ENCODE measurements around the gene UBAP2L. TPM values are rescaled to one million over a fixed set of nuclear protein-coding genes. Genes with fewer than 3 reads are reported as not detected.

The UBAP2L gene
- total and polyA plus RNA-seq, 4 donors = 58.4 to 155 (median 99.7) TPM

- Histone ChIP-seq H3K36me3 (ENCODE audit: control insufficient read depth, insufficient read depth, low read length) (peaks cover 5% of the 10 kb centered on the region), H3K27ac (ENCODE audit: low read depth, low read length) (no peak overlapping the region), H3K9me3 (ENCODE audit: control insufficient read depth, insufficient read depth, low read length) (no peaks in the 10 kb centered on the region), H3K4me1 (ENCODE audit: control insufficient read depth, insufficient read depth, low read length) (peaks cover 29% of the 10 kb centered on the region), H3K27me3 (ENCODE audit: control insufficient read depth, insufficient read depth, low read length) (no peaks in the 10 kb centered on the region), H3K4me3 (ENCODE audit: low read depth, low read length) (no peak overlapping the region)
- WGBS (ENCODE audit: insufficient coverage) = 88% methylated on average over 1 of the region's 3 CpGs
- no peak for DNase-seq (ENCODE audit: low read depth in 4 of 6, low spot score in 6 of 6)
Measured at GRCh38 chr1:154179946-154180687, 40.6 kb upstream of the UBAP2L start.

GRCh38 chr1:154181944-154182343 lies 38.8 kb upstream of the UBAP2L start:
- no peaks in the 10 kb centered on the region for H3K9me3 ChIP-seq (ENCODE audit: control insufficient read depth, insufficient read depth, low read length)
- H3K27me3 ChIP-seq (ENCODE audit: control insufficient read depth, insufficient read depth, low read length) = no peaks in the 10 kb centered on the region
- peak overlapping the region; percentile 90 for H3K27ac ChIP-seq (ENCODE audit: low read depth, low read length)
- H3K4me1 ChIP-seq (ENCODE audit: control insufficient read depth, insufficient read depth, low read length) = peaks cover 29% of the 10 kb centered on the region
- no peaks in the 10 kb centered on the region for H3K36me3 ChIP-seq (ENCODE audit: control insufficient read depth, insufficient read depth, low read length)
- H3K4me3 ChIP-seq (ENCODE audit: low read depth, low read length) = peak overlapping the region; percentile 90
- DNase-seq (ENCODE audit: low read depth in 4 of 6, low spot score in 6 of 6) = no peak
- WGBS (ENCODE audit: insufficient coverage) = 0% methylated on average over 5 of the region's 6 CpGs

GRCh38 chr1:154182344-154183045 lies 38.3 kb upstream of the UBAP2L start:
- H3K4me1 ChIP-seq (ENCODE audit: control insufficient read depth, insufficient read depth, low read length) = peaks cover 29% of the 10 kb centered on the region

GRCh38 chr1:154183046-154183915 lies 37.5 kb upstream of the UBAP2L start:
- peak; percentile 82 to 98 (median 88) for DNase-seq (ENCODE audit: low read depth in 4 of 6, low spot score in 6 of 6)
- no peaks in the 10 kb centered on the region for H3K9me3 ChIP-seq (ENCODE audit: control insufficient read depth, insufficient read depth, low read length)
- H3K36me3 ChIP-seq (ENCODE audit: control insufficient read depth, insufficient read depth, low read length) = no peaks in the 10 kb centered on the region
- WGBS (ENCODE audit: insufficient coverage) = under 1% methylated on average over 35 of the region's 41 CpGs
- H3K27me3 ChIP-seq (ENCODE audit: control insufficient read depth, insufficient read depth, low read length) = no peaks in the 10 kb centered on the region
- H3K4me1 ChIP-seq (ENCODE audit: control insufficient read depth, insufficient read depth, low read length) = peaks cover 29% of the 10 kb centered on the region
- peak overlapping the region; percentile 90 for H3K27ac ChIP-seq (ENCODE audit: low read depth, low read length)
- H3K4me3 ChIP-seq (ENCODE audit: low read depth, low read length) = peak overlapping the region; percentile 90

More at GRCh38 chr1:154182344-154183045, 38.3 kb upstream of the UBAP2L start:
- Histone ChIP-seq H3K9me3 (ENCODE audit: control insufficient read depth, insufficient read depth, low read length) (no peaks in the 10 kb centered on the region), H3K27ac (ENCODE audit: low read depth, low read length) (peak overlapping the region; percentile 90), H3K27me3 (ENCODE audit: control insufficient read depth, insufficient read depth, low read length) (no peaks in the 10 kb centered on the region), H3K36me3 (ENCODE audit: control insufficient read depth, insufficient read depth, low read length) (no peaks in the 10 kb centered on the region), H3K4me3 (ENCODE audit: low read depth, low read length) (peak overlapping the region; percentile 90)
- WGBS (ENCODE audit: insufficient coverage) = under 1% methylated on average over 24 of the region's 35 CpGs
- DNase-seq (ENCODE audit: low read depth in 4 of 6, low spot score in 6 of 6) = peak in 3 of 6 donors; percentile 13 to 73 (median 42)

- H3K4me1 ChIP-seq (ENCODE audit: control insufficient read depth, insufficient read depth, low read length) = peaks cover 17% of the 10 kb centered on the region
- peak in 1 of 6 donors; percentile 14 for DNase-seq (ENCODE audit: low read depth in 4 of 6, low spot score in 6 of 6)
- no CpG with 5 or more reads among the region's 1 CpG for WGBS (ENCODE audit: insufficient coverage)
Measured at GRCh38 chr1:154186177-154186576, 34.6 kb upstream of the UBAP2L start.

GRCh38 chr1:154186852-154187501 lies 33.8 kb upstream of the UBAP2L start:
- Histone ChIP-seq H3K27ac (ENCODE audit: low read depth, low read length) (no peak overlapping the region), H3K9me3 (ENCODE audit: control insufficient read depth, insufficient read depth, low read length) (no peaks in the 10 kb centered on the region)
- WGBS (ENCODE audit: insufficient coverage) = no CpG with 5 or more reads among the region's 2 CpGs

More at GRCh38 chr1:154186177-154186576, 34.6 kb upstream of the UBAP2L start:
- Histone ChIP-seq H3K27me3 (ENCODE audit: control insufficient read depth, insufficient read depth, low read length) (no peaks in the 10 kb centered on the region), H3K36me3 (ENCODE audit: control insufficient read depth, insufficient read depth, low read length) (no peaks in the 10 kb centered on the region), H3K9me3 (ENCODE audit: control insufficient read depth, insufficient read depth, low read length) (no peaks in the 10 kb centered on the region), H3K4me3 (ENCODE audit: low read depth, low read length) (no peak overlapping the region), H3K27ac (ENCODE audit: low read depth, low read length) (no peak overlapping the region)

GRCh38 chr1:154190550-154190949 lies 30.2 kb upstream of the UBAP2L start:
- Histone ChIP-seq H3K4me3 (ENCODE audit: low read depth, low read length) (no peak overlapping the region), H3K9me3 (ENCODE audit: control insufficient read depth, insufficient read depth, low read length) (no peaks in the 10 kb centered on the region), H3K4me1 (ENCODE audit: control insufficient read depth, insufficient read depth, low read length) (no peaks in the 10 kb centered on the region), H3K27ac (ENCODE audit: low read depth, low read length) (no peak overlapping the region), H3K36me3 (ENCODE audit: control insufficient read depth, insufficient read depth, low read length) (no peaks in the 10 kb centered on the region), H3K27me3 (ENCODE audit: control insufficient read depth, insufficient read depth, low read length) (peaks cover 8% of the 10 kb centered on the region)
- no peak for DNase-seq (ENCODE audit: low read depth in 4 of 6, low spot score in 6 of 6)
- no CpG with 5 or more reads among the region's 1 CpG for WGBS (ENCODE audit: insufficient coverage)

More at GRCh38 chr1:154186852-154187501, 33.8 kb upstream of the UBAP2L start:
- H3K27me3 ChIP-seq (ENCODE audit: control insufficient read depth, insufficient read depth, low read length) = no peaks in the 10 kb centered on the region
- no peaks in the 10 kb centered on the region for H3K36me3 ChIP-seq (ENCODE audit: control insufficient read depth, insufficient read depth, low read length)
- H3K4me1 ChIP-seq (ENCODE audit: control insufficient read depth, insufficient read depth, low read length) = peaks cover 12% of the 10 kb centered on the region
- no peak overlapping the region for H3K4me3 ChIP-seq (ENCODE audit: low read depth, low read length)
- no peak for DNase-seq (ENCODE audit: low read depth in 4 of 6, low spot score in 6 of 6)

- Histone ChIP-seq H3K4me3 (ENCODE audit: low read depth, low read length) (no peak within 1 kb of the TSS), H3K4me1 (ENCODE audit: control insufficient read depth, insufficient read depth, low read length) (no peaks in the 10 kb centered on the region), H3K27me3 (ENCODE audit: control insufficient read depth, insufficient read depth, low read length) (peaks cover 8% of the 10 kb centered on the region), H3K27ac (ENCODE audit: low read depth, low read length) (no peak within 1 kb of the TSS), H3K9me3 (ENCODE audit: control insufficient read depth, insufficient read depth, low read length) (no peaks in the 10 kb centered on the region), H3K36me3 (ENCODE audit: control insufficient read depth, insufficient read depth, low read length) (no peaks in the 10 kb centered on the region)
- no CpG with 5 or more reads among the region's 1 CpG for WGBS (ENCODE audit: insufficient coverage)
- no peak for DNase-seq (ENCODE audit: low read depth in 4 of 6, low spot score in 6 of 6)
Measured at GRCh38 chr1:154191990-154192461, 28.7 kb upstream of the UBAP2L start, which contains the start of gene TPM3. TSS of gene TPM3 (minus strand) at chr1:154192100. CDS start at chr1:154192018, 82 bp downstream.

- no peak overlapping the region for H3K27ac ChIP-seq (ENCODE audit: low read depth, low read length)
- WGBS (ENCODE audit: insufficient coverage) = 40% methylated on average over 1 of the region's 3 CpGs
Measured at GRCh38 chr1:154192476-154192875, 28.3 kb upstream of the UBAP2L start.

More at GRCh38 chr1:154192476-154192875, 28.3 kb upstream of the UBAP2L start:
- Histone ChIP-seq H3K4me3 (ENCODE audit: low read depth, low read length) (no peak overlapping the region), H3K27me3 (ENCODE audit: control insufficient read depth, insufficient read depth, low read length) (peaks cover 8% of the 10 kb centered on the region), H3K36me3 (ENCODE audit: control insufficient read depth, insufficient read depth, low read length) (no peaks in the 10 kb centered on the region), H3K9me3 (ENCODE audit: control insufficient read depth, insufficient read depth, low read length) (no peaks in the 10 kb centered on the region), H3K4me1 (ENCODE audit: control insufficient read depth, insufficient read depth, low read length) (no peaks in the 10 kb centered on the region)
- DNase-seq (ENCODE audit: low read depth in 4 of 6, low spot score in 6 of 6) = no peak
